GM21447 (cell line): Measurements from ENCODE around the gene NT5DC1.
A peak's percentile ranks its signal among the peaks of the same experiment; 100 is the strongest.
"Not testable (repeated sequence)": the region's sequence is repeated elsewhere in the genome, so short reads cannot be mapped to it uniquely, and the experiment has no call there.

Experiments
- ATAC-seq: cut with Tn5 transposase; IDR thresholded peaks from one replicate; pipeline ENCODE4 v1.9.1; 2021; ENCODE audit not compliant: unreplicated experiment

NT5DC1 gene

DNA sequence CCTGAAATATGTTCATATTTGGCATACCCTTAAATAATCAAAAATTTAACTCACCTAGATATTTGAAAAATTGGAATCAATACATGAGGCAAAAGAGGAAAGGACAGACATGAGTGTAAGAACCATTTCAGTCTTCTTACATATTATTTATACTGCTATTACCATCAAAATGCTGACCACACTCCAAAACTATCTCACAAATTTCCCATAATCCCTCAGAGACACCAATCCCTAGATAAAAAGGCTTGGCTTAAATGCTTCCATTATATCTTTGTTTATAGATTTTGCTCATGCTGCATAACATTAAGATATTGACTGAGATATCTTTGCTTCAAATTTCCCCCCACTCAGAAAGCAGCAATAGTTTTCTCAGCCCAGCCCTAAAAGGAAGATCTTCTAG lies 11.7 kb upstream of the NT5DC1 start:
- no peak for ATAC-seq

DNA sequence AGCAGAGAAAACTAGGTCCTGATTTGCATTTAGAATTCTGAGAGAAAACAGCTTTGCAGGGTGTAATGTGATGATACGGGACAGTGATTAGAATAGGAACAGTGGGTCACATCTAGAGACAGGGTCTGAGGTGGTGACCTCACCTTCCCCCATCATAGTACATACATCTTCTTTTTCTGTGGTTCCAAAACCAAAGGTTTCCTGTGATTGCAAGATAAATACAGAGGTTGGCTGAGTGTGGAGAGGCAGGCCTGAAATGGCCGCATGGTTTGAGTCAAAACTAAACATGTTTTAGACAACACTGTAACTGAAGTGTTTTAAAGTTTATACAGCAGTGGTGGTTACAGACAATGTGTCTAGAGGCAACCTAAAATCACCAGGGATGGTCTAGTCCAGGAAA lies 10.4 kb upstream of the NT5DC1 start:
- peak; percentile 54 for ATAC-seq

DNA sequence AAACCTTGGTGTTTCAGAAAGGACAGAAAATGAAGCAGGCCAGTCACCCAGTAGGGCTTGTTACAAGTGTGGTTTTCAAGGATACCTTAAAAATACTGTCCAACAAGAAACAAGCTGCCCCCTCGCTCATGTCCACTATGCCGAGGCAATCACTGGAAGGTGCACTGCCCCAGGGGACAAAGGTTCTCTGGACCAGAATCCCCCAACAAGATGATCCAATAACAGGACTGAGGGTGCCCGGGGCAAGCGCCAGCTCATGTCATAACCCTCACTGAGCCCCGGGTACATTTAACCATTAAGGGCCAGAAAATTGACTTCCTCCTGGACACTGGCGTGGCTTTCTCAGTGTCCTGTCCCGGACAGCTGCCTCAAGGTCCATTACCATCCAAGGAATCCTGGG lies 6.6 kb upstream of the NT5DC1 start:
- ATAC-seq = no peak

DNA sequence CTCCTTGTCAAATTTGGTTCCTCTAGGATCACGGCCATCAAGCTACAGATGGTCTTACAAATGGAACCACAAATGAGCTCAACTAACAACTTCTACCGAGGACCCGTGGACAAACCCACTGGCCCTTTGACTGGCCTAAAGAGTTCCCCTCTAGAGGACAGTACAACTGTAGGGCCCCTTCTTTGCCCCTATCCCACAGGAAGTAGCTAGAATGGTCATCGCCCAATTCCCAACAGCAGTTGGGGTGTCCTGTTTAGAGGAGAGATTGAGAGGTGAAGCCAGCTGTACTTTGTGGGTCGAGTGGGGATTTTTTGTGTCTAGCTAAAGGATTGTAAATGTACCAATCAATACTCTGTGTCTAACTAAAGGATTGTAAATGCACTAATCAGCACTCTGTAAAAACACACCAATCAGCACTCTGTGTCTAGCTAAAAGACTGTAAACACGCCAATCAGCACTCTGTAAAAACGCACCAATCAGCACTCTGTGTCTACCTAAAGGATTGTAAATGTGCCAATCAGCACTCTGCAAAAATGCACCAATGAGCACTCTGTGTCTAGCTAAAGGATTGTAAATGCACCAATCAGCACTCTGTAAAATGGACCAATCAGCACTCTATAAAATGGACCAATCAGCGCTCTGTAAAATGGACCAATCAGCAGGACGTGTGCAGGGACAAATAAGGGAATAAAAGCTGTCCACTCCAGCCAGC lies 4.4 kb upstream of the NT5DC1 start:
- not testable (repeated sequence) for ATAC-seq

DNA sequence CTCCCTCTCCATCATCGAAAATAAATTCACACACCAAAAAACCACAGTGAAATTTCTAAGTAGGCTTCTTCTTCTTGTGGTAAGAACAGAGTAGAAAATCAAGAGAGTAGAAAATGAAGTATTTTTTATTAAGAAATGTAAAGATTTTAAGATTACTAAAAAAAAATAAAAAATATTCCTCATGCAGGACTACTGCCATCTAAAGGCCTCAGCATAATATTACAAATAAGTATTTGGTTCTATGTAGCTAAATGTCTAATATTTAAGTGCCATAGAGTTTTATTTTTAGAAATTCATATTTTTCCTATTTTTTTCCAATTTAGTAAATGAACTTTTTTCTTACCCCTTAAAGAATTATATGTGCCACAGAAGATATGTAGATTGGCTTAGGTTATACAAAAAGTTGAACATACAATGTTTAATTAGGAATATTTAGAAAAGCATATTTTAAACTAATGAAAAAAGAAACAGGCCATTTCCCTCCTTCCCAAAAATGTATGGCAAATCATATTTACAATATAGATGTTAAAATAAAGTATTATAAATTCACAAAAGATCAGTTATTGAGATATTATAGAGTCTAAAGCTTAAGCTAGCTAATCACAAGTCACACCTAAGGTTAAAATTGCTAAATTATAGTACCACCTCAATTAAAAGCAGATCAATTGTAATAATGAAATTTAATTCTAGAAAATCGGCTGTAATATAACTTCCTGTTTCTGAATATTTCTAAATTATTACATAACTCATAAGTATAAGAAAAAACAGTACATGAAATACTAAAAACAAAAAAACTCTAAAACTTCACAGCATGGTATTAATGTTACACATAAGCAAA lies 3.5 kb upstream of the NT5DC1 start:
- no peak for ATAC-seq

DNA sequence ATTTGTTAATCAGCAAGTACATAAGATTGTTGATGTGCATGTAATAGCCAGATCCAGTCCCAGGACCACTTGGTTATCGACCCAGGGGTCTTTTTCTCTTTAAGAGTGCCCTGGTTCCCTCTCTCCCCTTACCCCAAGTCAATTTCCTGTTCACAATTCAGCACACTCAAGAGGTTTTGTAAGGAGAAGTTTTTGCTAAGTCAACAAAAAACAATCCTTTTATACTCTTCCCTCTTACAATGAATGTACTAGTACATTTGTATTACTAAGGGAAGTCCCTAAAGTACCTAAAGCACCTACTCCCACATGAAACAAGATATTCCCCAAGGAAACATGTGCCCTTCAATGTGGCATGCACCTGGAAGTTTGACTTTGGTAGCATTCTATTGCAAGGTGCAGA lies 1.6 kb upstream of the NT5DC1 start:
- ATAC-seq = no peak

DNA sequence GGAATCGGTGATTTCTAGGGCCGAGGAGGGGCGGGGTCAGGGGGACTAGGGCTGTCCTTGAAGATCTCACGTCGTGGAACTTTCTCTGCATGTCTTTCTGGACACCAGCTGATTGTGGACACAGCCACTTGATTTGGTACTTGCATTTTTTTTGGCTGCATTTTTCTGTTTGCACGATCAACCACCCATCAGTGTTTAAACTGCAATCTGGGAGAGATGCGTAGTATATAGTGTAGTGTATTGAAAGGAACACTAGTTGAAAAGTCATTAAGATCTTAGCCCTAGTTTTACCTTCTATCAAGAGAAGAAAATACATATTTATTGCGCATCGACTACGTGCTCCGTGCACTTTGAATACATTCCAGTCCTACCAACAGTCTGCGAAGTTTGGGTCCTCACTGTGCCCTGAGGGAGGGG lies 657 bp downstream of the NT5DC1 start:
- ATAC-seq = no peak

DNA sequence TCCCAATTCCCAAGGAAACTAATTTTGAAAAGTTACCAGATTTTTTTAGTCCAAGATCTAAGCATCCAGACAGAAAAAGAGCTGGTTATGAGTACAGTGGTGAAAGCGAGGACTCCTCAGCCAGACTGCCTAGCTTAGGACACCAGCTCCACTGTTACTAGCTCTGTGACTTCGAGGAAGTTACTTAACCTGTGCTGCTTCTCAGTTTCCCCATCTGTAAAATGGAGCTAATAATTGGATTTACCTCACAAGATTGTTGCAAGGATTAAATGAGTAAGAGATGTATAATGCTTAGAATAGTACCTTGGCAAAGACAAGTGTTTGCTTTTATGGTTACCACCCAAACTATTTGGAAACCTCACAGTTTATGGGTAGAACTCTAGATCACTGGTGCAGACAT lies 1.1 kb downstream of the NT5DC1 start:
- no peak for ATAC-seq

DNA sequence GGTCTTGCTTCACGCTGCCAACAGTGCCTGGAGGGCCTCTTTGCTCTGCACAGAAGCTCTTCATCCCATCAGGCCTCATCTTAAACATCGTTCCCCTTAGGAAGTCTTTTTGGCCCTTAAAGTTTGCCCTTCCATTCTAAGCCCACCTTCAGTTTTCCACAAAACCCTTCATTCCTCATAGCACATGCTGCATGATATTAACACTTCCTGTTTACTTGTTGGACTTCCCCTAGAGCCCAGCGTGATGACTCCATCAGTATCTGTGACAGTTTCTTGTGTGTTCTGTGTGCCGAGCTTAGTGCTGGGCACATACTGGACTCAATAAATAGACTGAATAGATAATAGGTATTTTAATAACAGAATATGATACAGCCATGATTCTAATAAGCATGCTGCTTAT lies 2.2 kb downstream of the NT5DC1 start:
- ATAC-seq = no peak

DNA sequence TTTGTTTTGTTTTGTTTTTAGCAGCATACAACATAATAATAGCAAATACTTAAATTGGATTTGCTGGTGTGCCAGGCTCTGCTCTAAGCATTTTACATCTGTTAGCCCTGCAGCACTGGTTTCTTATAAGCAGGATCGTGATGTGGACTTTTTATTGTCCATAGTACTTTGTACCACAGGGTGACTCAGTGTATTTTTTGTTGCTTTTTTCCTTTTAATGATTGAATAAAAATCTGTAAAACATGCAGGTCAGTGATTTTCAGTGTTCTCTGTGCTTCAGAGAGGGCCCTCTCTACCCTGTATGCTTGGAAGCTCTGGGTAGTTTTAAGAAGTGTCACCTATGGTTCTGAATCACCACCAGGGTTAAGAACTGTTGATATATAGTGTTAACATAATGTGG lies 4.0 kb downstream of the NT5DC1 start:
- ATAC-seq = no peak

DNA sequence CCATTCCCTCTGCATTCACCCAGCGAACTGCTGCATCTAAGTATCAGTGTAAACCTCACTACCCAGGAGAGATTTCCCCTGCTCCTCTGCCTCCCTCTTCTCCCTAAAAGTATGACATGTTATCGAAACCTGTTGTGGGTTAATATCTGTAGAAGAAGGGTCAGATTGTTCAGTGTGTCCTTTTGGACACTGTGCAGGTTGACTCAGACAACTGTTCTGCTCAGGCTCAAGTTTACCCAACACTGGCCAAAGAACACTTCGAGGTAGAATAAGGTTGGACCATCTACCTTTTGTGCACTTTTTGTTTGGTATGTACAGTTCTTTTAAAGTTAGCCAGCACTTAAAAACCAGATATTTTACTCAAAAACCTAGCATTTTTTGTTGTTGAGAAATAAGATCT lies 4.6 kb downstream of the NT5DC1 start:
- ATAC-seq = no peak

DNA sequence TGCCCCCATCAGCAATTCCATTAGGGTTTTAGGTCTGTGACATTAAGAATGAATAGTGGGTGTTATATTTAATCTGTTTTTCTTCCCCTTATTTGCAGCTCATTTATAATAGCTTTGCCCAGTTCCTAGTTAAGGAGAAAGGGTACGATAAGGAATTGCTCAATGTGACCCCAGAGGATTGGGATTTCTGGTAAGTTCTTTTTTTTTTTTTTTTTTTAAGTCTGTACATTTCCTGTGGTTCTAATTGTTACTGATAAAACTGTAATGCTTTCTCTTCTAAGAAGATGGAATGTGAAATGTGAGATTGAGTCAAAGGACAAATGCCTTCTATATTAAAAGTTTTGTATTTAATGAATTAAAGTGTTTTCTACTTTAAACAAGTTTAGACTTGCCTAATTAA lies 5.5 kb downstream of the NT5DC1 start:
- ATAC-seq = no peak

DNA sequence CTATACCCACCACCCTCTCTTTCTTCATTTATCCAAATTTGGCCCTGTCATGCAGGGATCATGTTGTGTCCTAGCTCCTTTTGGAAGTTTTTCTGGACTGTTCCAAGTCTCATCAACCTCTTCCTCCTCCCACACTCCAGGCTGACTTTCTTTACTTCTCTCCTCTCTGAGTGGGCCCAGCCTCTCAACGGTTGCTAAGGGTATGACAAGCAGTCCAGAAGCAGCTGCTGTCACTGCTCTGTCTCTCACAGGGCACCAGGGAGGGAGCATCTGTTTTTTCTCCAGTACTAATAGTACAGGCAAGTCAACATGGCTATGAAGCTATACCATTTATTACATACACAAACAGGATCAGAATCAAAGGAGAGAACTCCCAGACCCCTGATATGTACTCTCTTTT lies 8.2 kb downstream of the NT5DC1 start:
- no peak for ATAC-seq

DNA sequence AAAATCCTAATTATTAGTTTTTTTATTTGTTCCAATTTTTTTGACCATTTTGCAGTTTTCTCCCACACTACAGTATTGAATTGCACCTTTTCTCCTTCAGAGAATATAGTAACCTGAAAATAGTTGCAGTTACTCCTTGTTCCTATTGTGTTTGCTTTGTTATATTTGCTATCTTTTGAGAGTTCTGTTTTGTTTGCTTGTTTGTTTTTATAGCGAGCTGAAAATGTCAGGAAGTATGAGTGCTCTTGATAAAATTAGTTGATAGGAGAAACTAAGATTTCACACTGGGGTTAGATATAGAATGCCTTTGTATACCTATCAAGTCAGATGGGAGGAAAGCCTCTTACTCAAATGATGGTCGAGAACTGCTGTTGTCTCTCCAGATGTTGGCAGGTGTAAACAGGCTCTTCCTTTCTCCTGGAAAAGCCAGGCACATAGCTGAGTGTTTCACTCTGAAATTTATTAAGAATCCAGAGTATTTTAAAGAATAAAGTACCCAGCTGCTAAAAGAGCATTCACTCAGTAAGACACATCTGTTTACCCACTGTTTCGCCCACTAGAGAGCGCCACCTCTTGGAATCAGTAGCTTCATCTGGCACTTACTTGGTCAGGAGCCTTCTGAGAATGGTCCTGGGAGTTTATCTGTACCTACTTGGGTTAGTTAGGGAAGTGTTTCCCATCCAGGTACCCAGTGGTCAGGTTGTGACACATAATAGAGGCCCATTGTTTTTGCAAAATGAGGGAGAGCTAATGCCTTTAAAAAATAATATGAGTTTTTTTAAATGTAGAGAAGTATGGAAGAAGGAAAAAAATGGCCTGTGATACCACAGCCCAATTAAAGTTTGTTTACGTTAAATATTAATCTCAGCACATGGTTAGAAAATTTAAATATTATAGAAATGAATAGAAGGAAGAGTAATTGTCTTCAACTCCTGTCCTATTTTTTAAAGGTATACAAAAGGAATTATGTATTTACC lies 11.2 kb downstream of the NT5DC1 start:
- ATAC-seq = peak; percentile 86

DNA sequence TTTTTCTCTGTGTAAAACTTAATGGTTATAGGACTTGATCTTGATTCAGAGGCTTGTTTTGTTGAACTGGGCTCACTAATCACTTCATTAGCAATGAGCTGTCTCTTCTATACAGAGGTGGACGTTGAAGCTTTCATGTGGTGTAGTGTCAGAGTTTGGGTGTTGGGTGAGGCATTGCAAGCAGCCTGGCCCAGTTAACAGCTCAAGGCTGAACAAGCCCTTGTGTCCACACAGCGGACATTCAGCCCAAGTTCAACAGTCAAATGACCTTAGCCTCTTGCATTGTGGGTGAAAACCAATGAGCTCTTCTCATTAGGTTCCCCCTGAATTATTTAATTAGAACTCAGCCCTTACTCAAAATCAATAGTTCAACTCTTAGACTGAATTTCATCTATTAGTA lies 12.7 kb downstream of the NT5DC1 start:
- no peak for ATAC-seq

DNA sequence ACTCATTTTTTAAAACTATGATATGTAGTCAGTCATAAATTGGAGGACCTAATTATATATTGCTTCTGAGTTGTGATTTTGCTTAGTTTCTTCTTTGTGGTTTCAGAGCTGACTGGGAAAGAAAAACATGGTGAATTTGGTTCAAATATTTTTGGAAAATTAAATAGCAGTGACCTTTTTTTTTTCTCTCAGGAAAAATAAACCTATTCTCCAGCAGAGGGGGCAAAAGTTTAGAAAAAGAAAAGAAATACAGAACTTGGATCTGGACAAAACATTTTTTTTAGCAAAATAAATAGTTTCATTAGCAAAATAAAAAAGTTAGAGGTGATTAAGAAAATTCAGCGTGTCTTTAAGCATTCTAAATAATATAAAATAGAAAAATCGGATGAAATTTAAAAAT lies 15.1 kb downstream of the NT5DC1 start:
- no peak for ATAC-seq

DNA sequence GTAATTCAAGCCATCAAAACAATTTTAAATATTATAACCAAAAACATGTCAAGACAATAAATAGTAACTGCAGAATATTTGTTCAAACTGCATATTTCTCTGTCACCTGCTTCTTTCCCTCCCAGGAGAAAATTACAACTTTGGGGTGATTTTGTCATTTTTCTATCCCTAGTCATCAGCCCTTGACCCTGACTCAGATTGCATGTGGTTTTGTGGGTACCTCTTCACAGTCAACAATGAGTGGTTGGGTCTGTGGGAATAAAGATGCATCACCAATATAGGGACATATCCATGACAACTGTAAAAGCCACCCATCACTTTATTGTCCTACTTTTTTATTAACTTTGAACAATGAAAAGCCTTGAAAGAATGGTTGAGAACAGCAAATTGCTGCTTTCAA lies 18.0 kb downstream of the NT5DC1 start:
- ATAC-seq = no peak

DNA sequence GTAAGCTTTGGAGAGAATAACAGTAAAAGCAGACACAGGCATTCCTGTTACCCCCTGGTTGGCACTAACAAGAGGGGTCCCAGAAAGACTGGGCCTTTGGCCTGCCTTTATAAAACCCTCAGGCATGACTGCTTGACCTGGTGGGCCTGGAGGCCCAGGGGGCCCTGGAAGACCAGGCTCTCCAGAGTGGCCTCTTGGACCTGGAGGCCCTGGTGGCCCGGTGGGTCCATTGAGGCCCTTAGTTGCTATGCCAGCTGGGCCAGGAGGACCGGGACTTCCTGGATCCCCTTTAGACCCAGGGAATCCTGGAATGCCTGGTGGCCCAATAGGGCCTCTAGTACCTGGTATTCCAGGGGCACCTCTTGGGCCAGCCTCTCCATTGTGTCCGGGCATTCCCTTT lies 19.8 kb downstream of the NT5DC1 start:
- no peak for ATAC-seq

DNA sequence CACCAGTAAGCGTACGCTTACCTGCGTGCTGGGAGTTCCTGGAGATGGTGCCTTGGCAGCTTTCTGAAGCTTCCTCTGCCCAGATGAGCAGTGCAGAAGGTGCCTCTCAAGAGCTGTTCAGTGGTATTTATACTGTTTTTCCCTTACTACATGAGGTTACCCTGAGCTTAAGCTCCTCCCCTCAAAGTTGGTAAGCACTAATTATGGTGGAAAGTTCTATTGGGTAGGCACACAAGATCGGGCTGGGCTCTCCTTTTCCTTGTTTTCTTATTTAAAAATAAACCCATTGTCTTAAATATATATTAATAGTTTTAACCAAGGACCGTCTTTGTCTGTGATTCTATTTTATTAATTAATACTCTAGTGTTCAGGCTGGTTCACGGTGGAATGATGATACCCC lies 25.4 kb downstream of the NT5DC1 start, which contains the start of gene COL10A1:
COL10A1 (minus strand) TSS at position 101 of the 400 bp plus-strand sequence. CDS start 640 bp downstream, outside the sequence.
- ATAC-seq = no peak

DNA sequence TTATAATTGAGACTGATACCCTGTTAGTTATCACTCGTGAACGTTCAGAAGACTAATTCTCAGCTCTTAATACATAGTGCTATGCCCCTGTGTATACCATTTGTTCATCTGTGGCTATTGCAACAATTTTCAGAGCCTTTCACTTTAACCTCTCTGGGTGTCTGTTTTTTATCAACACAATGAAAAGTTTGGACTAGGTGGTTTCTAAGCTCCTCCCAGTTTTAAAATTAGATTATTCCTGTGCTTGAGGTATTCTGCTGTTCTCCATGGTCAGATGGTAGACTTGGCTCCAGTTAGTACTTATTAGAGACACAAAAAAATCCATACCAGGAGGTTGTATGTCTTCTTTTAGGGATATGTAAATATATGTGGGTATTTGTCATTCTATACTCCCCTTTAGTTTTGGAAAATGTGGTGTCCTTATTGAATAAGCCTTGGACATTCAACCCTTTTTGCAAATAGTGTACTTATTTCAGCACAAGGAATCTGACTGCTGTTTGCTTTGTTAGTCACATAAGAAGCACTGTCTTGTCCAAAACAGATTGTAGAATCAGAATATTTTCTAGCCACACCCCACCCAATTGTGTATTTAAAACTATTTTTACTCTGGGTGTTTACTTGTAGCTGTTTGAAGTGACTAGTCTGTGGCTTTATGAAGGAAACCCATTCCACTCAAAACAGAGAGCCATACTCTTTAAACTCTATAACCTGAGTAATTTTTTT lies 27.3 kb downstream of the NT5DC1 start:
- ATAC-seq = no peak

DNA sequence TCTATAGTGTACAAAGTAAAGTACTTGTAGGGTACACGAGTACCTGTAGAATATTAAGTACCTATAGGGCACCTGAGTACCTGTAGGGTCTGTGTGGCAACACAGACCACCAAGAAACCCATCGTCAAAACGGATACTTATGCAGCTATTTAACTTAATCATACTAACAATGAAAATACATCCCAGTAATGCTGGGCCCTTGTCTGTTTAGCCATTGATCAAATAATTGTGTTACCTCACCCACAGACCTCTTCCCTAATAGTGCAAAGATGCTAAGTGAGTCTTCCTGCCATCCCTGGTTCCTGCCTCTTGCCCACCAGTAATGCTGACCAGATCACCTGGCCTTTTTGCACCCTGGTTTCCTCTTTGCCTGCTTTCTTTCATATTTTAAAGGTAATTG lies 32.8 kb downstream of the NT5DC1 start:
- no peak for ATAC-seq
